Ishikawa (cell line): ENCODE measurements around the gene PLXNA4.

Source experiments
- CEBPB ChIP-seq: IDR thresholded peaks from 2 replicates; pipeline ENCODE4 v1.6.1; 2012
- CREB1 ChIP-seq: IDR thresholded peaks from 2 replicates; pipeline ENCODE4 v1.6.1; 2012; ENCODE audit warnings: low read depth
- EP300 ChIP-seq: IDR thresholded peaks from 2 replicates; pipeline ENCODE4 v1.6.1; 2012; ENCODE audit warnings: borderline replicate concordance
- FOXM1 ChIP-seq: IDR thresholded peaks from 2 replicates; pipeline ENCODE4 v1.6.1; 2012; ENCODE audit warnings: low read depth, borderline replicate concordance
- MAX ChIP-seq: IDR thresholded peaks from 2 replicates; pipeline ENCODE4 v1.6.1; 2012
- NFIC ChIP-seq: IDR thresholded peaks from 2 replicates; pipeline ENCODE4 v1.6.1; 2012
- RAD21 ChIP-seq: IDR thresholded peaks from 2 replicates; pipeline ENCODE4 v1.6.1; 2012; ENCODE audit warnings: low read depth
- REST ChIP-seq: IDR thresholded peaks from 2 replicates; pipeline ENCODE4 v1.6.1; 2012; ENCODE audit warnings: low read depth, mild to moderate bottlenecking
- TAF1 ChIP-seq: IDR thresholded peaks from 2 replicates; pipeline ENCODE4 v1.6.1; 2012; ENCODE audit warnings: low read depth, mild to moderate bottlenecking
- TCF12 ChIP-seq: IDR thresholded peaks from 2 replicates; pipeline ENCODE4 v1.6.1; 2012; ENCODE audit warnings: low read depth
- TEAD4 ChIP-seq: IDR thresholded peaks from 2 replicates; pipeline ENCODE4 v1.6.1; 2012
- USF1 ChIP-seq: IDR thresholded peaks from 2 replicates; pipeline ENCODE4 v1.6.1; 2012
- YY1 ChIP-seq: IDR thresholded peaks from 2 replicates; pipeline ENCODE4 v1.6.1; 2012; ENCODE audit warnings: low read depth
- ZBTB7A ChIP-seq: IDR thresholded peaks from 2 replicates; pipeline ENCODE4 v1.6.1; 2012; ENCODE audit warnings: low read depth

The PLXNA4 gene

GRCh38 chr7:132489776-132490237 is 86.5 kb downstream of the PLXNA4 start:
- TF ChIP-seq YY1 (no peak), TEAD4 (no peak), CEBPB (no peak), REST (no peak), TCF12 (no peak), CREB1 (no peak)

- TF ChIP-seq CREB1 (no peak), TEAD4 (no peak), TCF12 (no peak), TAF1 (no peak), ZBTB7A (no peak), NFIC (no peak), REST (no peak), USF1 (no peak)
Measured at GRCh38 chr7:132488634-132489302, 87.5 kb downstream of the PLXNA4 start.

GRCh38 chr7:132486274-132486610 is 90.0 kb downstream of the PLXNA4 start:
- TF ChIP-seq RAD21 (no peak), USF1 (no peak), CREB1 (no peak)

- TF ChIP-seq REST (no peak), MAX (no peak), RAD21 (no peak), EP300 (no peak)
Measured at GRCh38 chr7:132485600-132486273, 90.5 kb downstream of the PLXNA4 start.

- no peak for TF ChIP-seq NFIC
- no peak for TF ChIP-seq USF1
- no peak for TF ChIP-seq REST
- TF ChIP-seq CEBPB, result no peak
- TF ChIP-seq CREB1, result no peak
- TF ChIP-seq ZBTB7A, result no peak
- no peak for TF ChIP-seq FOXM1
- no peak for TF ChIP-seq EP300
- TF ChIP-seq MAX, result no peak
- TF ChIP-seq TAF1, result no peak
Measured at GRCh38 chr7:132485136-132485535, 91.1 kb downstream of the PLXNA4 start.
